ENCODE results near the gene KIF5C.
A peak's percentile ranks its signal among the peaks of the same experiment; 100 is the strongest.

KIF5C gene

GRCh38 chr2:148901142-148901541 is 26.1 kb downstream of the KIF5C start:
- Mint-ChIP-seq H3K4me1 (peaks cover 6 to 12% of the 10 kb centered on the region in 2 donors), H3K9me3 (peaks cover 3 to 4% of the 10 kb centered on the region in 2 donors), H3K27me3 (peaks cover 0 to 12% of the 10 kb centered on the region in 2 donors), H3K4me3 (no peak overlapping the region), H3K27ac (peak overlapping the region; percentile 1), H3K36me3 (peaks cover 5 to 7% of the 10 kb centered on the region in 2 donors)
- peak in 1 of 2 donors; percentile 46 for ATAC-seq (replicated peaks)
- DNase-seq = no peak

GRCh38 chr2:148902798-148903197 is 27.8 kb downstream of the KIF5C start:
- ATAC-seq (replicated peaks) (no peak), DNase-seq (no peak)
- peaks cover 3 to 5% of the 10 kb centered on the region in 2 donors for H3K9me3 Mint-ChIP-seq
- H3K4me3 Mint-ChIP-seq = no peak overlapping the region
- H3K27ac Mint-ChIP-seq = no peak overlapping the region
- H3K36me3 Mint-ChIP-seq = peaks cover 5 to 7% of the 10 kb centered on the region in 2 donors
- H3K27me3 Mint-ChIP-seq = peaks cover 0 to 12% of the 10 kb centered on the region in 2 donors
- H3K4me1 Mint-ChIP-seq = peaks cover 6 to 12% of the 10 kb centered on the region in 2 donors

- no peak for ATAC-seq (replicated peaks)
- DNase-seq = no peak
- peaks cover 6 to 12% of the 10 kb centered on the region in 2 donors for H3K4me1 Mint-ChIP-seq
- H3K4me3 Mint-ChIP-seq = no peak overlapping the region
- H3K27ac Mint-ChIP-seq = no peak overlapping the region
- H3K27me3 Mint-ChIP-seq = peaks cover 0 to 12% of the 10 kb centered on the region in 2 donors
- peaks cover 5 to 7% of the 10 kb centered on the region in 2 donors for H3K36me3 Mint-ChIP-seq
- H3K9me3 Mint-ChIP-seq = peaks cover 3 to 5% of the 10 kb centered on the region in 2 donors
Observed at GRCh38 chr2:148903294-148903693, 28.3 kb downstream of the KIF5C start.

- Mint-ChIP-seq H3K4me1 (peaks cover 6 to 12% of the 10 kb centered on the region in 2 donors), H3K36me3 (peaks cover 5 to 7% of the 10 kb centered on the region in 2 donors), H3K4me3 (no peak overlapping the region), H3K27me3 (peaks cover 0 to 12% of the 10 kb centered on the region in 2 donors), H3K27ac (no peak overlapping the region), H3K9me3 (peaks cover 3 to 5% of the 10 kb centered on the region in 2 donors)
- DNase-seq (no peak), ATAC-seq (replicated peaks) (no peak)
Observed at GRCh38 chr2:148903979-148904378, 29.0 kb downstream of the KIF5C start.

GRCh38 chr2:148906124-148906523 is 31.1 kb downstream of the KIF5C start:
- Mint-ChIP-seq H3K36me3 (peaks cover 5 to 7% of the 10 kb centered on the region in 2 donors), H3K9me3 (peaks cover 3 to 5% of the 10 kb centered on the region in 2 donors), H3K27ac (peak overlapping the region; percentile 52), H3K27me3 (peaks cover 0 to 8% of the 10 kb centered on the region in 2 donors), H3K4me3 (no peak overlapping the region), H3K4me1 (peaks cover 1 to 4% of the 10 kb centered on the region in 2 donors)
- ATAC-seq (replicated peaks) (no peak), DNase-seq (no peak)

GRCh38 chr2:148907085-148907785 is 32.2 kb downstream of the KIF5C start:
- Mint-ChIP-seq H3K9me3 (peaks cover 3 to 5% of the 10 kb centered on the region in 2 donors), H3K27me3 (peaks cover 0 to 12% of the 10 kb centered on the region in 2 donors), H3K4me1 (no peaks in the 10 kb centered on the region), H3K36me3 (peaks cover 5 to 7% of the 10 kb centered on the region in 2 donors), H3K4me3 (no peak overlapping the region), H3K27ac (no peak overlapping the region)
- DNase-seq (no peak), ATAC-seq (replicated peaks) (peak in 1 of 2 donors; percentile 42)

GRCh38 chr2:148909114-148909513 is 34.1 kb downstream of the KIF5C start:
- ATAC-seq (replicated peaks) (no peak), DNase-seq (no peak)
- Mint-ChIP-seq H3K27me3 (peaks cover 0 to 12% of the 10 kb centered on the region in 2 donors), H3K4me3 (no peak overlapping the region), H3K4me1 (no peaks in the 10 kb centered on the region), H3K36me3 (peaks cover 5 to 7% of the 10 kb centered on the region in 2 donors), H3K27ac (no peak overlapping the region), H3K9me3 (peaks cover 3 to 5% of the 10 kb centered on the region in 2 donors)

- Mint-ChIP-seq H3K4me3 (no peak overlapping the region), H3K27me3 (peaks cover 0 to 7% of the 10 kb centered on the region in 2 donors), H3K27ac (no peak overlapping the region), H3K4me1 (no peaks in the 10 kb centered on the region), H3K36me3 (peaks cover 0 to 3% of the 10 kb centered on the region in 2 donors), H3K9me3 (peaks cover 0 to 2% of the 10 kb centered on the region in 2 donors)
- DNase-seq = no peak
- no peak for ATAC-seq (replicated peaks)
Observed at GRCh38 chr2:148913061-148913460, 38.0 kb downstream of the KIF5C start.

GRCh38 chr2:148913492-148913891 is 38.5 kb downstream of the KIF5C start:
- Mint-ChIP-seq H3K27ac (no peak overlapping the region), H3K4me3 (no peak overlapping the region), H3K27me3 (peaks cover 0 to 9% of the 10 kb centered on the region in 2 donors), H3K9me3 (peaks cover 4% of the 10 kb centered on the region in 2 donors), H3K4me1 (no peaks in the 10 kb centered on the region), H3K36me3 (peaks cover 2 to 6% of the 10 kb centered on the region in 2 donors)
- no peak for ATAC-seq (replicated peaks)
- no peak for DNase-seq

GRCh38 chr2:148914463-148914862 is 39.4 kb downstream of the KIF5C start:
- DNase-seq (no peak), ATAC-seq (replicated peaks) (no peak)
- Mint-ChIP-seq H3K9me3 (peaks cover 10% of the 10 kb centered on the region in 2 donors), H3K4me3 (no peak overlapping the region), H3K27me3 (peaks cover 0 to 16% of the 10 kb centered on the region in 2 donors), H3K27ac (no peak overlapping the region), H3K36me3 (peaks cover 6 to 13% of the 10 kb centered on the region in 2 donors), H3K4me1 (no peaks in the 10 kb centered on the region)

- Mint-ChIP-seq H3K36me3 (peaks cover 6 to 13% of the 10 kb centered on the region in 2 donors), H3K27ac (no peak overlapping the region), H3K9me3 (peaks cover 10% of the 10 kb centered on the region in 2 donors), H3K27me3 (peaks cover 0 to 9% of the 10 kb centered on the region in 2 donors), H3K4me3 (no peak overlapping the region), H3K4me1 (no peaks in the 10 kb centered on the region)
- ATAC-seq (replicated peaks) (peak; percentile 86 to 96), DNase-seq (peak; percentile 5)
Observed at GRCh38 chr2:148917431-148917830, 42.4 kb downstream of the KIF5C start.

- H3K9me3 Mint-ChIP-seq = peaks cover 10% of the 10 kb centered on the region in 2 donors
- peaks cover 0 to 9% of the 10 kb centered on the region in 2 donors for H3K27me3 Mint-ChIP-seq
- H3K4me1 Mint-ChIP-seq = no peaks in the 10 kb centered on the region
- no peak for ATAC-seq (replicated peaks)
- no peak for DNase-seq
- no peak overlapping the region for H3K4me3 Mint-ChIP-seq
- H3K27ac Mint-ChIP-seq = no peak overlapping the region
- peaks cover 6 to 13% of the 10 kb centered on the region in 2 donors for H3K36me3 Mint-ChIP-seq
Observed at GRCh38 chr2:148918554-148918953, 43.5 kb downstream of the KIF5C start.

- peaks cover 10% of the 10 kb centered on the region in 2 donors for H3K9me3 Mint-ChIP-seq
Observed at GRCh38 chr2:148920559-148920958, 45.5 kb downstream of the KIF5C start.

GRCh38 chr2:148922062-148922461 is 47.0 kb downstream of the KIF5C start:
- Mint-ChIP-seq H3K27me3 (peaks cover 0 to 9% of the 10 kb centered on the region in 2 donors), H3K36me3 (peaks cover 6 to 10% of the 10 kb centered on the region in 2 donors), H3K9me3 (peaks cover 9 to 10% of the 10 kb centered on the region in 2 donors), H3K4me3 (no peak overlapping the region), H3K4me1 (peaks cover 9 to 12% of the 10 kb centered on the region in 2 donors), H3K27ac (no peak overlapping the region)
- ATAC-seq (replicated peaks) = no peak
- DNase-seq = no peak

More at GRCh38 chr2:148920559-148920958, 45.5 kb downstream of the KIF5C start:
- H3K4me3 Mint-ChIP-seq = no peak overlapping the region
- DNase-seq (no peak), ATAC-seq (replicated peaks) (no peak)
- H3K4me1 Mint-ChIP-seq = no peaks in the 10 kb centered on the region
- H3K36me3 Mint-ChIP-seq = peaks cover 6 to 13% of the 10 kb centered on the region in 2 donors
- H3K27me3 Mint-ChIP-seq = peaks cover 0 to 9% of the 10 kb centered on the region in 2 donors
- no peak overlapping the region for H3K27ac Mint-ChIP-seq
